ENCODE measurements around the gene VAC14.
A peak's percentile ranks its signal among the peaks of the same experiment; 100 is the strongest.

The VAC14 gene

DNA sequence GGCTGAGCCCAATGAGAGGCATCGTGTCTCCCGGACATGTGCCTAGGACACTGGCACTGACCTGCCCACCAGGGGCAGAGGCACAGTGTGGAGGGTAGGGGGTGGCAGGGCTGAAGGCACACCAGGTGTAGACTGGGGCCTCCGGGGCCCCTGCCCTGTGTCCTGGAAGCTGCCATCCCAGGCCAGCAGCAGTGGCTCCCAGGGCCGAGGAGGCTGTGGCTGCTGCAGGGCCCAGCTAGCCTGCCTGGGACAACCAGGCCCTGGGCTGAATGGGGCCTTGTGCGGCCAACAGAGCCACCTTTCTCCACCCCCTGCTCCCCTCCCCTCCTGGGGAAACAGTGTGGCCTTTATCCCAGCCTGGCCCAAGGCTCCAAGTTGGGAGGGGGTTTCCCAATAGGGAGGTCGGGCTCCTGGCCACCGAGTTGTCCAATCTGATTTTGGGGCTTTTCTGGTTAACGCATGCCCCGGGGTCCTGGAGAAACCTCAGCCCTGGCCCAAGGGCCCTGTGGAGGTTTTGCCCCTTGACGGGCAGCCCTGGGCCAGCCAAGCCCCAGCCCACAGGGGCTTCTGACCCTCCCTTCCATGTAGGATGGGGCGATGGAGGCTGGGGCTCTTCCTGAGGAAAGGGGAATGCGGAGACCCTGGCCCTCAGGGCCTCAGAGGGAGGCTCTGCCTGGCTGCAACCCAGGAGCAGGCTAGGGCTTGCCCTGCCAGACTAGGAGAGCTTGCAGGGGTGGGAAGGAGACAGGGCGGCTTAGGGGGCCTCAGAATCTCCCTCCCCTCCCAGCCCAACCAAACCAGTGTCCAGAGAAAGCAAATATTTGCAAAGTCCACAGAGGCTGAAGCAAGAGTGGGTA, 119.3 kb downstream of the VAC14 start:
- H3K27me3 ChIP-seq (ENCODE audit: insufficient read depth, insufficient read length) = no peaks in the 10 kb centered on the region
- no peak for DNase-seq (ENCODE audit: low read depth, low spot score)
- H3K4me3 ChIP-seq (ENCODE audit: insufficient read length, low read depth) = no peak overlapping the region
- TF ChIP-seq SUZ12 (IDR thresholded peaks at IDR 0.05; ENCODE audit: extremely low read depth, insufficient read depth, insufficient read length) (no peak), YY1 (IDR thresholded peaks at IDR 0.05; ENCODE audit: insufficient read depth, insufficient read length) (no peak), ZNF274 (IDR thresholded peaks at IDR 0.05; ENCODE audit: low read depth, low read length) (no peak)
- H3K9ac ChIP-seq (ENCODE audit: insufficient read length, low read depth) = peak overlapping the region; percentile 12
- H3K36me3 ChIP-seq (ENCODE audit: insufficient read depth, insufficient read length, low read length) = peaks cover 70% of the 10 kb centered on the region
- H3K4me1 ChIP-seq (ENCODE audit: insufficient read depth, insufficient read length) = peaks cover 43% of the 10 kb centered on the region
- no peaks in the 10 kb centered on the region for H3K9me3 ChIP-seq (ENCODE audit: insufficient read depth, low read length)

DNA sequence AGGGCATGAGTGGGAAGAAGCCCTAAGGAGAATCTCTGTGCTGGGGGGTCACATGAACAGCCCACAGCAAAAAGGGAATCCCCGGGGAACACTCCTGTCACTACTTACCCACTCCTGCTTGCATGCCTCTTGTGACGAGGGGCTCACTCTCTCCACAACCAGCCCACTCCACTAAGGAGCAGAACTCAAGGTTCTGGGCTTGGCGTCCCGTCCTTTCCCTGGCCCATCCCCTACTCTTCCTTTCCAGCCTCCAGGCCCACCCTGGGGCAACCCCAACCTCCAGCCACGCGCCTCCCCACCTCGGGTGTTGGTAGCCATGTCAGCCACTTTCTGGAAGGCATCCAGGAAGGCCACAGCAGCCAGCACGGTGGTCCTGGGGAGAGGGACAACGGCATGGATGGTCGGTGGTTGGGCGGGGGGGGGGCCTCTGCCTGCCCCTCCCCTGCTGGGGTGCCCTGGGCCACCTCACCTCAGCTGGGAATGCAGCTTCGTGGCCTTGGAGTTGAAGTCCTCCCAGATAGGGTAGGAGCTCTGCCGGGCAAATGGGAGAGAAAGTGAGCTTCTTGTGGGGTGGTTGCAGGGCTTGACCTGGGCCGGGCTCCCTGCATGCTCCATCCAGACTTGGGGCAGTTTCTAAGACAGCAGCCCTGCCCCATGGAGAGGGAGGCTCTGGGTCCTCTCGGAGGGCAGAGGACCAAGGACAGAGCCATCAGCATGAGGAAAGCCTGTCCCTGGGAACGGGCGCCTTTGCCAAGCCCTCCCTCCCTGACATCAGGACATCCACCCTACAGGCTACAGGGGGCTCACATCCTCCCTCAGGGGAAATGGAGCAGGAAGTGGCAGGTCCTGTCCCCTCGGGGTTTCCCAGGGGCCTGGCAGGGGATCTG, 120.2 kb downstream of the VAC14 start:
- H3K4me1 ChIP-seq (ENCODE audit: insufficient read depth, insufficient read length) = peaks cover 38% of the 10 kb centered on the region
- H3K9me3 ChIP-seq (ENCODE audit: insufficient read depth, low read length) = no peaks in the 10 kb centered on the region
- no peak for DNase-seq (ENCODE audit: low read depth, low spot score)
- peaks cover 79% of the 10 kb centered on the region for H3K36me3 ChIP-seq (ENCODE audit: insufficient read depth, insufficient read length, low read length)
- no peak overlapping the region for H3K4me3 ChIP-seq (ENCODE audit: insufficient read length, low read depth)
- peak overlapping the region; percentile 12 for H3K9ac ChIP-seq (ENCODE audit: insufficient read length, low read depth)
- H3K27me3 ChIP-seq (ENCODE audit: insufficient read depth, insufficient read length) = no peaks in the 10 kb centered on the region
- no peak for TF ChIP-seq YY1 (IDR thresholded peaks at IDR 0.05; ENCODE audit: insufficient read depth, insufficient read length)
- TF ChIP-seq ZNF274 (IDR thresholded peaks at IDR 0.05; ENCODE audit: low read depth, low read length) = no peak
- TF ChIP-seq SUZ12 (IDR thresholded peaks at IDR 0.05; ENCODE audit: extremely low read depth, insufficient read depth, insufficient read length) = no peak

DNA sequence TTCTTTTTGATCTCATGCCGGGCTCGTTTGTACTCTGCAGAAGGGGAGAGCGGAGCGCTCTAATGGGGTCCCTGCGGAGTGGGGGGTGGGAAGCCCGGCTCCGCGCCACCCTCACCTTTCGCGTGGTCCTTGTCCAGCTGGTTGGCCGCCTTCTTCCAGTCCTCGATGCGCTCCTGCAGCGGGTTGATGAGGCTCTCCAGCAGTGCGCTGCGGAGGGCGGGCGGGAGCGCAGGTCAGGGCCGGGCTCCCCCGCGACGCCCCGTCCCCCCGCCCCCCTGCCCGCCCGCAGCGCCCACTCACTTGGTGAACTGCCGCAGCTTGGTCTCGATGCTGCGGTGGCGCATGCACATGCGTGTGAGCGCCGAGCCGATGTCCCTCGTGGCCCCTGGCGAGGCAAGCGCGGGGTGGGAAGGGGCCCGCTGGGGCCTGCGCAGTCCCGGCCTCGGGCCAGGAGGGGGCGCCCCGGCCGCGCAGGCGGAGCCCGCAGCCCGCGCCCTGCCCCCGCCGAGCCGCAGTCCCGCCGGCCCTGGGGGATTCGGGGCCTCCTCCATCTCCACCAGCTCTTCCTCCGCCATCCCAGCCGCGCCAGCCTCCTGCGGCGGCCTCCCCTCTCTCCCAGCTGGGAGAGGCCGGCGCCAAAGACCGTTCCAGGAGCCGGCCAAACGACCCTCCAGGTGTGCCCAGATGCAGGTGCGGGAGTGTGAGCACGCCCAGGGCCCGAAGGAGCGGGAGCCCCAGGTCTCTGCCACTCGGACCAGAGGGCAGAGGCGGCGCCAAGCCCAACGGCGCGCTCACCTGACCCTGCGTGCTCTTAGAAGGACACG, 121.1 kb downstream of the VAC14 start:
- no peak for DNase-seq (ENCODE audit: low read depth, low spot score)
- Histone ChIP-seq H3K9ac (ENCODE audit: insufficient read length, low read depth) (peak overlapping the region; percentile 29), H3K4me1 (ENCODE audit: insufficient read depth, insufficient read length) (peaks cover 37% of the 10 kb centered on the region), H3K9me3 (ENCODE audit: insufficient read depth, low read length) (no peaks in the 10 kb centered on the region), H3K4me3 (ENCODE audit: insufficient read length, low read depth) (no peak overlapping the region), H3K36me3 (ENCODE audit: insufficient read depth, insufficient read length, low read length) (peaks cover 85% of the 10 kb centered on the region), H3K27me3 (ENCODE audit: insufficient read depth, insufficient read length) (no peaks in the 10 kb centered on the region)
- no peak for TF ChIP-seq YY1 (IDR thresholded peaks at IDR 0.05; ENCODE audit: insufficient read depth, insufficient read length)
- no peak for TF ChIP-seq SUZ12 (IDR thresholded peaks at IDR 0.05; ENCODE audit: extremely low read depth, insufficient read depth, insufficient read length)
- no peak for TF ChIP-seq ZNF274 (IDR thresholded peaks at IDR 0.05; ENCODE audit: low read depth, low read length)

DNA sequence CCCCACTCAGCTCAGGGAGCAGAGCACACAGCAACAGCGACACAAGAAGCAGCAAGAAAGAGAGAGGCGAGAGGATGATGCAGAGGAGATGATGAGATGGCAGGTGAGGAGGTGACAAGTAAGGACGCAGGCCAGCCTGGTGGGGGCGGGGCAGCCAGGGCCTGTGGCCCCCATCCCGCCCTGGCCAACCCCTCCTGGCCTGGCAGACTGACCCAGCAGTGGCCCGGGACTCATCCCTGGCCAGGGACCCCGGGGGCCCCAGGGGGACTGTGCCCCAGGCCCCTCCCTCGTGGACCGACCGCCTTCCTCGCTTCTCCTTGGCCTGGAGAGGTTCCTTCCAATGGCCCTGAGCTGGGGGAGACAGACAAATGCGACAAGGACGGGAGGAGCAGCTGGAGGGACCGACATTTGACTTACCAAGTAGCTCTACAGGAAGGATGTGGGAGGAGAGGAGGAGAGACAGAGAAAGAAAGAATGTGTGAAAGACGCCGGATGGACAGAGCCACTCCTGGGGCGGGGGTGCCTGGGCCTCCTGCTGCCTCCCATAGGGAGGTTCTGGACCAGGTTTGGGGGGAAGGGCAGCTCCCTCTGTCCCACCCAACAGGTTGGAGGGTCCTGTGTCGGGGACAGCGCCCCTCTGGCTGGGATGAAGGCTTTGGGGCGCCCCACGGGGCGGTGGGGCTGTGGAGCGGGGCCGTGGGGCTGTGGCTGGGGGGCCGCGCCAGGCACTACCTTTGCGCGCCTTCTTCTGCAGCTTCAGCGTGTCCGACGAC, 121.9 kb downstream of the VAC14 start:
- Histone ChIP-seq H3K27me3 (ENCODE audit: insufficient read depth, insufficient read length) (no peaks in the 10 kb centered on the region), H3K9me3 (ENCODE audit: insufficient read depth, low read length) (no peaks in the 10 kb centered on the region), H3K4me1 (ENCODE audit: insufficient read depth, insufficient read length) (peaks cover 32% of the 10 kb centered on the region), H3K9ac (ENCODE audit: insufficient read length, low read depth) (peak overlapping the region; percentile 5), H3K36me3 (ENCODE audit: insufficient read depth, insufficient read length, low read length) (peaks cover 87% of the 10 kb centered on the region), H3K4me3 (ENCODE audit: insufficient read length, low read depth) (no peak overlapping the region)
- TF ChIP-seq YY1 (IDR thresholded peaks at IDR 0.05; ENCODE audit: insufficient read depth, insufficient read length) = no peak
- no peak for TF ChIP-seq ZNF274 (IDR thresholded peaks at IDR 0.05; ENCODE audit: low read depth, low read length)
- TF ChIP-seq SUZ12 (IDR thresholded peaks at IDR 0.05; ENCODE audit: extremely low read depth, insufficient read depth, insufficient read length) = no peak
- DNase-seq (ENCODE audit: low read depth, low spot score) = no peak

DNA sequence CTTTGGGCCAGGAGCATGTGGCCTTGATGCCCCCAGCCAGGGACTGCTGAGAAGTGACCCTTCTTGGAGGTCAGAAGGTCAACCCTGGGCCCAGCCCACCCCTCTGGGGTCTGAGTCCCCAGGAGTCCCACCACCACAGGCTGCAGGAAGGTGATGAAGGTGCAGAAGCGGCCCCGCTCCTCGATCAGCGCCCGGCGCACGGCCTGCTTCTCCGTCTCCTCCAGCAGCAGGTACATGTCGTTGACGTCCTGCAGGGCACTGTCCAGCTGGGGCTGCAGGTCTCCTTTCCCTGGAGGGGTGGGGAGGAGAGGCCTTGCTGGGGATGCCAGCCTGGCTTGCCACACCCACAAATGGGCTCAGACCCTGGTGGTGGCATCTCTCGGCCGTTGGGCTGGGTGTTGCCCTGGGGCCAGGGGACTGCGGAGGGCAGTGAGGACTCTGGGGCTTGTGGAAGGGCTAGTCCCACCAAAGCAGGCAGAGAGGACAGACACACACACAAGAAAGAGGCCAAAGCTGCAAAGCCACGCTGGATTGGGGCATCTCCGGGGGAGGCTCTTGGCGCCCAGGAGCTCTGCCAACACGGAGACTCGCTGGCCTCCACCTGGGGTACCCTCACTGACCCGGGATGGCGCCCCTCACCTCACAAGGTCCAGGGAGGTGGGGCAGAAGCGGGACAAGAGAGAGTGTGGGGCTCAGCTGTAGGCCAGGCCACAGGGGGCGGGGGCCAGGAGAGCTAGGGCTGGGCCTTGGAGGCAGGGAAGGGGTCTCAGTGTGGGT, 122.6 kb downstream of the VAC14 start:
- Histone ChIP-seq H3K27me3 (ENCODE audit: insufficient read depth, insufficient read length) (no peaks in the 10 kb centered on the region), H3K36me3 (ENCODE audit: insufficient read depth, insufficient read length, low read length) (peaks cover 87% of the 10 kb centered on the region), H3K9ac (ENCODE audit: insufficient read length, low read depth) (no peak overlapping the region), H3K4me3 (ENCODE audit: insufficient read length, low read depth) (no peak overlapping the region), H3K9me3 (ENCODE audit: insufficient read depth, low read length) (no peaks in the 10 kb centered on the region), H3K4me1 (ENCODE audit: insufficient read depth, insufficient read length) (peaks cover 32% of the 10 kb centered on the region)
- TF ChIP-seq ZNF274 (IDR thresholded peaks at IDR 0.05; ENCODE audit: low read depth, low read length) (no peak), YY1 (IDR thresholded peaks at IDR 0.05; ENCODE audit: insufficient read depth, insufficient read length) (no peak), SUZ12 (IDR thresholded peaks at IDR 0.05; ENCODE audit: extremely low read depth, insufficient read depth, insufficient read length) (no peak)
- DNase-seq (ENCODE audit: low read depth, low spot score) = no peak
